H9 (cell line): ENCODE data around the gene ASMT. TPM values are rescaled to one million over a fixed set of nuclear protein-coding genes. Genes with fewer than 3 reads are reported as not detected.

Experiments used
- DNase-seq: peaks from one replicate; pipeline ENCODE4 v3.0.0-alpha.2; 2017
- H2AFZ ChIP-seq: one replicate; pipeline ENCODE4 v1.6.1; 2013; ENCODE audit warnings: mild to moderate bottlenecking, low read length, control low read depth, moderate library complexity
- H2AK5ac ChIP-seq: 2 replicates; pipeline ENCODE4 v1.6.1; 2013; ENCODE audit warnings: low read length, control low read depth, mixed read lengths; ENCODE audit not compliant: insufficient read length
- H2BK120ac ChIP-seq: one replicate; pipeline ENCODE4 v1.6.1; 2013; ENCODE audit warnings: low read depth, mild to moderate bottlenecking, low read length, control low read depth, inconsistent platforms; ENCODE audit not compliant: poor library complexity, severe bottlenecking
- H2BK12ac ChIP-seq: 2 replicates; pipeline ENCODE4 v1.6.1; 2013; ENCODE audit warnings: low read length, control low read depth, mixed read lengths, low read depth; ENCODE audit not compliant: insufficient read length
- H2BK15ac ChIP-seq: 2 replicates; pipeline ENCODE4 v1.6.1; 2013; ENCODE audit warnings: low read depth, low read length, control low read depth
- H2BK20ac ChIP-seq: one replicate; pipeline ENCODE4 v1.6.1; 2013; ENCODE audit warnings: low read depth, mild to moderate bottlenecking, low read length, control low read depth, inconsistent platforms; ENCODE audit not compliant: poor library complexity, severe bottlenecking
- H2BK5ac ChIP-seq: 2 replicates; pipeline ENCODE4 v1.6.1; 2013; ENCODE audit warnings: low read length, control low read depth, mixed read lengths; ENCODE audit not compliant: insufficient read length
- H3K14ac ChIP-seq: 2 replicates; pipeline ENCODE4 v1.6.1; 2013; ENCODE audit warnings: low read length, control low read depth; ENCODE audit not compliant: insufficient read depth
- H3K18ac ChIP-seq: 2 replicates; pipeline ENCODE4 v1.6.1; 2013; ENCODE audit warnings: low read depth, mild to moderate bottlenecking, mixed read lengths, low read length, control low read depth; ENCODE audit not compliant: insufficient read length
- H3K23ac ChIP-seq: 2 replicates; pipeline ENCODE4 v1.6.1; 2013; ENCODE audit warnings: low read length, control low read depth, mixed read lengths, low read depth; ENCODE audit not compliant: insufficient read length
- H3K23me2 ChIP-seq: 2 replicates; pipeline ENCODE4 v1.6.1; 2013; ENCODE audit warnings: low read depth, mild to moderate bottlenecking, mixed read lengths, low read length, control low read depth; ENCODE audit not compliant: insufficient read length, poor library complexity, severe bottlenecking
- H3K27ac ChIP-seq: 2 replicates; pipeline ENCODE4 v1.5.1; 2013; ENCODE audit warnings: low read length, control low read depth, mixed read lengths, low read depth; ENCODE audit not compliant: insufficient read length
- H3K27me3 ChIP-seq: 2 replicates; pipeline ENCODE4 v1.6.1; 2013; ENCODE audit warnings: low read length, control low read depth, inconsistent platforms; ENCODE audit not compliant: insufficient read depth
- H3K4ac ChIP-seq: 2 replicates; pipeline ENCODE4 v1.6.1; 2013; ENCODE audit warnings: low read depth, mild to moderate bottlenecking, control low read depth, inconsistent platforms, low read length, moderate library complexity
- H3K4me1 ChIP-seq: 2 replicates; pipeline ENCODE4 v1.6.1; 2013; ENCODE audit warnings: low read length, control low read depth, inconsistent platforms; ENCODE audit not compliant: insufficient read depth
- H3K4me2 ChIP-seq: 2 replicates; pipeline ENCODE4 v1.6.1; 2013; ENCODE audit warnings: low read length, control low read depth, mixed read lengths; ENCODE audit not compliant: insufficient read length, insufficient read depth
- H3K56ac ChIP-seq: 2 replicates; pipeline ENCODE4 v1.6.1; 2013; ENCODE audit warnings: low read depth, mild to moderate bottlenecking, mixed read lengths, low read length, control low read depth; ENCODE audit not compliant: insufficient read length
- H3K79me1 ChIP-seq: 2 replicates; pipeline ENCODE4 v1.6.1; 2013; ENCODE audit warnings: low read depth, mild to moderate bottlenecking, moderate library complexity, low read length, control low read depth, inconsistent platforms; ENCODE audit not compliant: insufficient read depth, poor library complexity, severe bottlenecking
- H3K79me2 ChIP-seq: 2 replicates; pipeline ENCODE4 v1.6.1; 2013; ENCODE audit warnings: low read length, control low read depth, inconsistent platforms; ENCODE audit not compliant: insufficient read depth
- H3K9ac ChIP-seq: 2 replicates; pipeline ENCODE4 v1.6.1; 2013; ENCODE audit warnings: low read length, control low read depth, mixed read lengths; ENCODE audit not compliant: insufficient read length; ENCODE audit errors: extremely low read depth
- H3K9me3 ChIP-seq: one replicate; pipeline ENCODE4 v1.6.1; 2013; ENCODE audit warnings: low read depth, low read length, inconsistent platforms; ENCODE audit not compliant: control insufficient read depth
- H3T11ph ChIP-seq: one replicate; pipeline ENCODE4 v1.6.1; 2013; ENCODE audit warnings: mild to moderate bottlenecking, low read length, control low read depth, inconsistent platforms
- H4K20me1 ChIP-seq: one replicate; pipeline ENCODE4 v1.6.1; 2013; ENCODE audit not compliant: control insufficient read depth, insufficient read length, insufficient read depth
- H4K5ac ChIP-seq: 2 replicates; pipeline ENCODE4 v1.6.1; 2013; ENCODE audit warnings: low read depth, mild to moderate bottlenecking, mixed read lengths, low read length, control low read depth; ENCODE audit not compliant: insufficient read length
- H4K8ac ChIP-seq: replicated peaks from 2 replicates; pipeline ENCODE4 v1.6.1; 2013; ENCODE audit warnings: low read length, control low read depth, mixed read lengths, low read depth; ENCODE audit not compliant: insufficient read length
- H4K91ac ChIP-seq: 2 replicates; pipeline ENCODE4 v1.6.1; 2013; ENCODE audit warnings: low read depth, mild to moderate bottlenecking, moderate library complexity, mixed read lengths, low read length, control low read depth; ENCODE audit not compliant: insufficient read length
- H3K27ac Mint-ChIP-seq, 3 experiments: 2 replicates in 2 of 3; 3 replicates in 1 of 3; pipeline ENCODE4 v1.8.0; 2020 to 2021; ENCODE audit warnings: mixed read lengths in 3 of 3, mild to moderate bottlenecking in 1 of 3, moderate library complexity in 1 of 3
- H3K27me3 Mint-ChIP-seq: 2 replicates; pipeline ENCODE4 v1.8.0; 2021; ENCODE audit warnings: low read depth, mild to moderate bottlenecking, moderate library complexity, mixed read lengths
- H3K36me3 Mint-ChIP-seq, 3 experiments: 2 replicates in 2 of 3; 3 replicates in 1 of 3; pipeline ENCODE4 v1.8.0; 2020 to 2021; ENCODE audit warnings: low read depth in 3 of 3, mixed read lengths in 3 of 3; ENCODE audit not compliant: insufficient read depth in 1 of 3
- H3K4me1 Mint-ChIP-seq, 2 experiments: 2 replicates each; pipeline ENCODE4 v1.8.0; 2020; ENCODE audit warnings: mixed read lengths in 2 of 2
- H3K4me3 Mint-ChIP-seq, 2 experiments: 2 replicates in 1 of 2; 3 replicates in 1 of 2; pipeline ENCODE4 v1.8.0; 2020 to 2021; ENCODE audit warnings: mild to moderate bottlenecking in 2 of 2, mixed read lengths in 2 of 2, moderate library complexity in 1 of 2
- H3K9me3 Mint-ChIP-seq, 2 experiments: 2 replicates in 1 of 2; 3 replicates in 1 of 2; pipeline ENCODE4 v1.8.0; 2020; ENCODE audit warnings: mild to moderate bottlenecking in 2 of 2, mixed read lengths in 2 of 2, moderate library complexity in 1 of 2
- WGBS: extraction: QIAGEN DNeasy Blood & Tissue Kit; methylation state at CpG from one replicate; pipeline ENCODE4 v1.1.7; 2013; ENCODE audit warnings: missing lambda C conversion rate, low lambda C conversion rate, mixed read lengths; ENCODE audit not compliant: insufficient read length; ENCODE audit errors: extremely low coverage; 5-methylcytosine and 5-hydroxymethylcytosine counted together
- total RNA-seq: library from RNA; stranded (reverse); gene quantifications from 2 replicates; pipeline ENCODE4 v1.2.1, GENCODE V29; 2021
- TF ChIP-seq, protein P1 (sequence below): fragments of 200-600 bp; sonication (generic); conservative IDR thresholded peaks from 3 replicates; pipeline ENCODE4 v1.8.0; 2021; ENCODE audit warnings: antibody characterized with exemption, mild to moderate bottlenecking

The ASMT gene
- total RNA-seq, 1 experiment from 2014 or later: 1.4 TPM

DNA sequence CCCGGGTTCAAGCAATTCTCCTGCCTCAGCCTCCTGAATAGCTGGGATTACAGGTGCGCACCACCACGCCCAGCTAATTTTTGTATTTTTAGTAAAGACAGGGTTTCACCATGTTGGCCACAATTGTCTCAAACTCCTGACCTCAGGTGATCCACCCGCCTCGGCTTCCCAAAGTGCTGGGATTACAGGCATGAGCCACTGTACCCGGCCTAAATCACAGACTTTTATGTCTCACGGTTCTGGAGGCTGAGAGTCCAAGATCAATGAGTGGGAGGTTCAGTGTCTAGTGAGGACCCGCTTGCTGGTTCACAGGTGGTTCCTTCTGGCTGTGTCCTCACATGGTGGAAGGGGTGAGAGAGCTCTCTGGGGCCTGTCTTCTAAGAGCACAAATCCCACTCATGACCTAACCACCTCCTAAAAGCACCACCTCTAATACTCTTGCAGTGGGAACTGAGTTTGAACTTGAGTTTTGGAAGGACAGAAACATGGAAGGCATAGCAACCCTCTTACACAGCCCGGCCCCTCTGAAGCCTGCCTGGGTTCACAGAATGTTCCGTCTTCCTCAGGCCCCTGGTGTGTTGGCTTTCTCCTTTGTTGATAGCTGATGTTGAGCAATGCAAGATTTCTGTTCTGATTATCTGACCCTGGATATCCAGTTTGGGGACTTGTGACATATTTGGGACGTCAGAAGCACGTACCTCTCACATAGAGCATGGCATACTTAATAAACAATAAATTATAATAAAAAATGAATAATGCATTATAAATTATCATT lies 25.3 kb upstream of the ASMT start:
- Mint-ChIP-seq H3K27me3 (no peaks in the 10 kb centered on the region), H3K4me3 (no peak overlapping the region), H3K9me3 (peaks cover 0 to 2% of the 10 kb centered on the region in 2 experiments; a peak in 1 of 5 replicates), H3K36me3 (peaks cover 10 to 19% (median 15%) of the 10 kb centered on the region in 3 experiments; a peak in 6 of 7 replicates), H3K4me1 (peaks cover 14 to 15% of the 10 kb centered on the region in 2 experiments), H3K27ac (peak overlapping the region; percentile 28 to 92 (median 68); a peak in 5 of 7 replicates)
- TF ChIP-seq, protein P1, sequence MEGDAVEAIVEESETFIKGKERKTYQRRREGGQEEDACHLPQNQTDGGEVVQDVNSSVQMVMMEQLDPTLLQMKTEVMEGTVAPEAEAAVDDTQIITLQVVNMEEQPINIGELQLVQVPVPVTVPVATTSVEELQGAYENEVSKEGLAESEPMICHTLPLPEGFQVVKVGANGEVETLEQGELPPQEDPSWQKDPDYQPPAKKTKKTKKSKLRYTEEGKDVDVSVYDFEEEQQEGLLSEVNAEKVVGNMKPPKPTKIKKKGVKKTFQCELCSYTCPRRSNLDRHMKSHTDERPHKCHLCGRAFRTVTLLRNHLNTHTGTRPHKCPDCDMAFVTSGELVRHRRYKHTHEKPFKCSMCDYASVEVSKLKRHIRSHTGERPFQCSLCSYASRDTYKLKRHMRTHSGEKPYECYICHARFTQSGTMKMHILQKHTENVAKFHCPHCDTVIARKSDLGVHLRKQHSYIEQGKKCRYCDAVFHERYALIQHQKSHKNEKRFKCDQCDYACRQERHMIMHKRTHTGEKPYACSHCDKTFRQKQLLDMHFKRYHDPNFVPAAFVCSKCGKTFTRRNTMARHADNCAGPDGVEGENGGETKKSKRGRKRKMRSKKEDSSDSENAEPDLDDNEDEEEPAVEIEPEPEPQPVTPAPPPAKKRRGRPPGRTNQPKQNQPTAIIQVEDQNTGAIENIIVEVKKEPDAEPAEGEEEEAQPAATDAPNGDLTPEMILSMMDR: no peak
- H3K56ac ChIP-seq: no peak overlapping the region
- H2BK5ac ChIP-seq: no peak overlapping the region
- peaks cover 2% of the 10 kb centered on the region for H3K79me1 ChIP-seq
- H2BK15ac ChIP-seq: no peak overlapping the region
- H3K23ac ChIP-seq: no peak overlapping the region
- no peaks in the 10 kb centered on the region for H3K4me1 ChIP-seq
- no peak overlapping the region for H3K18ac ChIP-seq
- peaks cover 14% of the 10 kb centered on the region; the same call in 1 of the 2 replicates for H3K79me2 ChIP-seq
- H2BK20ac ChIP-seq: no peak overlapping the region
- H3K9ac ChIP-seq: no peak overlapping the region
- H3K9me3 ChIP-seq: no peaks in the 10 kb centered on the region
- H3K4me2 ChIP-seq: no peak overlapping the region
- peak overlapping the region; percentile 17 for H4K5ac ChIP-seq
- H2AFZ ChIP-seq: no peak overlapping the region
- no peak overlapping the region for H4K91ac ChIP-seq
- no peak overlapping the region for H3K27ac ChIP-seq
- H2BK120ac ChIP-seq: no peak overlapping the region
- DNase-seq: no peak
- H2BK12ac ChIP-seq: no peak overlapping the region
- WGBS: no CpG with 5 or more reads among the region's 12 CpGs
- peaks cover 3% of the 10 kb centered on the region for H3K23me2 ChIP-seq
- H3T11ph ChIP-seq: no peak overlapping the region
- H4K20me1 ChIP-seq: no peaks in the 10 kb centered on the region
- H3K4ac ChIP-seq: no peak overlapping the region
- H4K8ac ChIP-seq: no peak overlapping the region
- H3K27me3 ChIP-seq: no peaks in the 10 kb centered on the region
- H2AK5ac ChIP-seq: peak overlapping the region; percentile 75
- no peak overlapping the region for H3K14ac ChIP-seq
